IPS-20b (cell line): Measurements from ENCODE around the gene NFAM1.
A peak's percentile ranks its signal among the peaks of the same experiment; 100 is the strongest.

Experiments used
- H3K27ac ChIP-seq: one replicate; pipeline ENCODE4 v1.5.1; 2013; ENCODE audit warnings: low read length
- H3K27me3 ChIP-seq: 2 replicates; pipeline ENCODE4 v1.6.1; 2013; ENCODE audit warnings: mild to moderate bottlenecking, low read length, inconsistent platforms; ENCODE audit not compliant: insufficient read depth
- H3K36me3 ChIP-seq: 2 replicates; pipeline ENCODE4 v1.6.1; 2013; ENCODE audit warnings: low read depth, mild to moderate bottlenecking, inconsistent platforms, low read length, moderate library complexity; ENCODE audit not compliant: insufficient read depth
- H3K4me1 ChIP-seq: 2 replicates; pipeline ENCODE4 v1.6.1; 2013; ENCODE audit warnings: mild to moderate bottlenecking, control low read depth, inconsistent platforms, low read length, moderate library complexity; ENCODE audit not compliant: insufficient read depth
- H3K4me3 ChIP-seq: 2 replicates; pipeline ENCODE4 v1.5.1; 2013; ENCODE audit warnings: mild to moderate bottlenecking, low read length, inconsistent platforms
- H3K9ac ChIP-seq: 2 replicates; pipeline ENCODE4 v1.6.1; 2013; ENCODE audit warnings: low read depth, mild to moderate bottlenecking, inconsistent platforms, low read length, moderate library complexity
- H3K9me3 ChIP-seq: 2 replicates; pipeline ENCODE4 v1.6.1; 2013; ENCODE audit warnings: mild to moderate bottlenecking, low read depth, low read length, inconsistent platforms; ENCODE audit not compliant: insufficient read depth

NFAM1 gene

DNA sequence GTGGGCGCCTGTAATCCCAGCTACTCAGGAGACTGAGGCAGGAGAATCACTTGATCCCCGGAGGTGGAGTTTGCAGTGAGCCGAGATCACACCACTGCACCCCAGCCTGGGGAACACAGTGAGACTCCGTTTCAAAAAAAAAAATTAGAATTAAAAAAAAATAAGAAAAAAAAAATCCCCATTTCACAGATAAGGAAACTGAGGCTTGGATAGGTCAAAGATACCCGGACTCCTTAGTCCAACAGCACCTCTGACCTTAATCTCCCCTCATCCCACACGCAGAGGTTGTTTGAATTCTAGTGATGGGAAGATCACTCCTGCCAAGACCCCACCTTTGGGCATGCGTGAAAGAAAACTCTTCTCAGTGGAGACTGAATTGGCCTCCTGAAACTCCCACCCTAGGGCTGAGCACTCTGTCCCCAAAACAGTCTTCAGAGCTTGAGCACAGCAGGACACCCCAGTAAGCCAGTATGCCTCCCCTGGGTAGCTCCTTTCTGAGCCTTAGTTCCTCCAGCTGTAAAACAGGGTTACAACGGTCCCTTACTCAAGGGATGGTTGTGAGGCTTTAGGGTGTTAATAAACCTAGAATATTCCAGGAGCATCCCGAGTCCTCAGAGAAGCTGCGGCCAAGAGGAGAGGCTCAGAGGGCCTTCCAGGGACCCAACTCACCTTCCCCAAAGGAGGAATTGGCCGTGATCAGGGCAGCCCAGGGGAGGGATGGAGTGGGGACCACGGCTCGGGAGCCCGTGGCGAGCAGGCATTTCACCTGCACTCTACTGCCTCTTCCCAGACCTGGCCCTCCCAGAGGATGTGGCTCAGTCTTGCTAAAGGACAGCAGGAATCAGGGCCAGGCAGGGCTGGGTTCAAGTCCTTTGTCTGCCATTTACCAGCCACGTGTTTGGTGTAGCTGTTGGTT is 73.3 kb downstream of the NFAM1 start:
- no peaks in the 10 kb centered on the region for H3K9me3 ChIP-seq
- no peaks in the 10 kb centered on the region for H3K27me3 ChIP-seq
- H3K4me3 ChIP-seq = no peak overlapping the region
- H3K9ac ChIP-seq = no peak overlapping the region
- H3K4me1 ChIP-seq = peaks cover 5% of the 10 kb centered on the region; the same call in 1 of the 2 replicates
- no peaks in the 10 kb centered on the region for H3K36me3 ChIP-seq
- no peak overlapping the region for H3K27ac ChIP-seq

DNA sequence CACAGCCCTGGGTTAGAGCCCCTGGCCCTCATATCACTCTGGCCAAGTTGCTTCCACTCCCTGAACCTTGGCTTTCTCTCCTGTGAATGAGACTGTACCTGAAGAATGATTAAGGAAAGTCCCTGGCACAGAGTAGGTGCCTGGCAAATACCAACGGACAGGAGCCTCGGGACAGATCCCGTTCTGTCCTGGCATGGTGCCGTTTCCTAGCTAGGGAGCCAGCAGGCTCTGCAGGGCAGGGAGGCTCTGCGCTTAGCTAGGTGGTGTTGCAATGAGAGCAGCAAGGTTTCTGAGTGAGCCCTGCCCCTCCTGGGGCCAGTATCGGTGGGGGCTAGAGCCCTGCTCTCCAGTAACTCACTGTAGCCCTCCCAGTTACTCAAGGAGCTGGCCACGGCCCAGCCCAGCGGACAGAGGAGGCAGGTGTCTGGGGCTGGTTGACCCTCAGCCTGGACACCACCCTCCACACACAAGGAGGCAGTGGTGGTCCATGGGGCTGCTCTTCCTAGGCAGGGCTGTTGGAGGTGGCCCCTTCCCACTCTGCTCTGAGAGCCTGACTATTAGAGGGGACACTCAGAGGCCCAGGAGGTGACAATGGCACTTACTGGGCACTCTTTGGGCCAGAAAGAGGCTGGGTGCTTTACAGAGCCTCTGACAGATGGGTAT is 74.4 kb downstream of the NFAM1 start:
- Histone ChIP-seq H3K9me3 (no peaks in the 10 kb centered on the region), H3K27ac (no peak overlapping the region), H3K9ac (no peak overlapping the region), H3K4me1 (peaks cover 6% of the 10 kb centered on the region; the same call in 1 of the 2 replicates), H3K4me3 (no peak overlapping the region), H3K36me3 (no peaks in the 10 kb centered on the region), H3K27me3 (no peaks in the 10 kb centered on the region)

- no peak overlapping the region for H3K9ac ChIP-seq
- no peaks in the 10 kb centered on the region for H3K9me3 ChIP-seq
- H3K4me1 ChIP-seq = peaks cover 6% of the 10 kb centered on the region; the same call in 1 of the 2 replicates
- H3K27me3 ChIP-seq = no peaks in the 10 kb centered on the region
- H3K36me3 ChIP-seq = no peaks in the 10 kb centered on the region
- no peak overlapping the region for H3K4me3 ChIP-seq
- no peak overlapping the region for H3K27ac ChIP-seq
Observed at GRCh38 chr22:42357221-42357620, 75.0 kb downstream of the NFAM1 start.

GRCh38 chr22:42356533-42356932 is 75.7 kb downstream of the NFAM1 start:
- H3K27ac ChIP-seq = no peak overlapping the region
- H3K9me3 ChIP-seq = no peaks in the 10 kb centered on the region
- H3K27me3 ChIP-seq = no peaks in the 10 kb centered on the region
- H3K36me3 ChIP-seq = no peaks in the 10 kb centered on the region
- H3K4me1 ChIP-seq = peaks cover 6% of the 10 kb centered on the region; the same call in 1 of the 2 replicates
- no peak overlapping the region for H3K4me3 ChIP-seq
- H3K9ac ChIP-seq = no peak overlapping the region

GRCh38 chr22:42353883-42354727 is 78.1 kb downstream of the NFAM1 start:
- H3K9ac ChIP-seq = no peak overlapping the region
- H3K27ac ChIP-seq = no peak overlapping the region
- H3K36me3 ChIP-seq = no peaks in the 10 kb centered on the region
- H3K27me3 ChIP-seq = no peaks in the 10 kb centered on the region
- H3K4me1 ChIP-seq = peaks cover 6% of the 10 kb centered on the region; the same call in 1 of the 2 replicates
- no peak overlapping the region for H3K4me3 ChIP-seq
- no peaks in the 10 kb centered on the region for H3K9me3 ChIP-seq

- Histone ChIP-seq H3K4me1 (peaks cover 6% of the 10 kb centered on the region; the same call in 1 of the 2 replicates), H3K9me3 (no peaks in the 10 kb centered on the region), H3K27ac (no peak overlapping the region), H3K36me3 (no peaks in the 10 kb centered on the region), H3K27me3 (peaks cover 9% of the 10 kb centered on the region; the same call in 1 of the 2 replicates), H3K4me3 (no peak overlapping the region), H3K9ac (no peak overlapping the region)
Observed at GRCh38 chr22:42350373-42350772, 81.8 kb downstream of the NFAM1 start.

DNA sequence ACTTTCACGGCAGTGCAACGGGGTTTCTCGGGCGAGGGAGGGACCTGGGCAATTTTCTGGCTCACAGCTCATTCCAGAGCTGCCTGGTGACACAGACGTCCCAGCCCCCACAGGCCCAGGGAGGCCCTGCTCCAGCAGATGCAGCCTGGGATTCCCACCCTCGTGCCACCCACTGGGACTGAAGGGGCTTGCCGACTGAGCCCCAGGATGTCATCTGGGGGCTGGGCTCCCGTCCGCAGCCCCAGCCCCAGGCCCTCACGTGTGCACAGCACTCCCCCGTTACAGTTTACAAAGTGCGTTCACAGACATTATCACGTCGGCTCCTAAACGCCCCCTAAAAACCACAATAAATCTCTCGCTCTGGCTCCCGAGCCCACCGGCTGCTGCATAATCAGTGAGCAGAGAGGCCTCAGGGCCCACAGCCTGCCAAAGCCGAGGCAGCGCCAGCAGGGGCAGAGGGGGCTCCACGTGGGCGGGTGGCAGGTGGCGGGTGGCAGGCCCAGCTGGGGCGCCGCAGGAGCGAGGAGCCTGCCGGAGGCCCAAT is 84.8 kb downstream of the NFAM1 start:
- Histone ChIP-seq H3K36me3 (no peaks in the 10 kb centered on the region), H3K27ac (no peak overlapping the region), H3K9ac (no peak overlapping the region), H3K4me3 (no peak overlapping the region), H3K27me3 (peaks cover 24% of the 10 kb centered on the region), H3K9me3 (no peaks in the 10 kb centered on the region), H3K4me1 (peaks cover 7% of the 10 kb centered on the region; the same call in 1 of the 2 replicates)

GRCh38 chr22:42346722-42347121 is 85.5 kb downstream of the NFAM1 start:
- H3K4me1 ChIP-seq = peaks cover 7% of the 10 kb centered on the region; the same call in 1 of the 2 replicates
- peaks cover 30% of the 10 kb centered on the region for H3K27me3 ChIP-seq
- no peak overlapping the region for H3K9ac ChIP-seq
- H3K9me3 ChIP-seq = no peaks in the 10 kb centered on the region
- no peak overlapping the region for H3K27ac ChIP-seq
- no peaks in the 10 kb centered on the region for H3K36me3 ChIP-seq
- no peak overlapping the region for H3K4me3 ChIP-seq

DNA sequence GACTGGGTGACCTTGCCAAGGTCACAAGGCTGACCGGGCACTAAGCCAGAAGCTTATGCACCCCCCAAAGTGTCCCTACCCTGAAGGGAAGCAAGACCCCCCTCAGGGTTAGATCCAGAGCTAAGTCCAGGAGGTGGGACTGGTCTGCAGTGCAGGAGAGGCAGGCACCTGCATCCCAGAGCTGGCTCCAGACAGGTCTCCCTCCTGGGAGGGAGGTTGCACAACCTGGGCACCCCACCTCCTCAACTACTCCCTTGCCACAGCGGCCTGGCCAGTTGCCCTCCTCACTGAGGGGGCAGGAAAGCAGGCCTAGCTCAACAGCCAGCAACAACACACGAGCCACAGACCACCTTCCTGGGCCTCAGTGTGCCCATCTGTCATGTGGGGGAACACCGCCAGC is 86.7 kb downstream of the NFAM1 start:
- no peak overlapping the region for H3K9ac ChIP-seq
- no peak overlapping the region for H3K27ac ChIP-seq
- H3K36me3 ChIP-seq = no peaks in the 10 kb centered on the region
- peaks cover 39% of the 10 kb centered on the region for H3K27me3 ChIP-seq
- H3K9me3 ChIP-seq = no peaks in the 10 kb centered on the region
- no peak overlapping the region for H3K4me3 ChIP-seq
- peaks cover 12% of the 10 kb centered on the region; the same call in 1 of the 2 replicates for H3K4me1 ChIP-seq

DNA sequence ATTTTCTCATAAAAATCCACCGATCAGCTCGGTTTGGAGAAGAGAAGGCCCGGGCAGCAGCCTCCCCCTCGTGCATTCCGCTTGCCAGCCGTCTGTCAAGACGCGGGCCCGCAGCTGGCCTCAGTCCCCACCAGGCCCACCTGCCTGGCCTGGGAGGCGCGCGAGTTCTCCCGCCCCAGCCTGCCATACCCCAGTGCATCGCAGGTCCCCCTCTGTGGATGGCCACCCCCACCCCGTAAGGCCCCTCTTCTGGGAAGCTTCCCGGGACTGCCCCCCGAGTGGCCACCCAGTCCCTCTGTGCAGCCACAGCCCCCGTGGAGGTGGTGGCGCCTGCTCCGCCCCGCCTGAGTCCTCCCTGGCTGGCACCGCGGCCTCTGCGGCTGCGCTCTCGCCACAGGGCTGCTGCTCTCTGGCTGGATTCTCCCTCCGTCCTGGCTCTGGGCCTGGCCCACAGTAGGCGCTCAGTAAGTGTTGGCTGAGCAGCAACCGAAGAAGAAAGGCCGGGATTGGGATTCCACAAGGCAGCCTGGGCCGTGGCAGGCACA is 87.8 kb downstream of the NFAM1 start:
- Histone ChIP-seq H3K27ac (no peak overlapping the region), H3K9me3 (no peaks in the 10 kb centered on the region), H3K27me3 (peaks cover 49% of the 10 kb centered on the region), H3K4me3 (peak overlapping the region; percentile 16; the same call in 1 of the 2 replicates), H3K4me1 (peaks cover 12% of the 10 kb centered on the region; the same call in 1 of the 2 replicates), H3K9ac (no peak overlapping the region; the same call in 1 of the 2 replicates), H3K36me3 (no peaks in the 10 kb centered on the region)
